Measurements from ENCODE around the gene CYB5R3.

The CYB5R3 gene

GRCh38 chr22:42602470-42602869 is 46.7 kb downstream of the CYB5R3 start:
- no peak for DNase-seq (ENCODE audit: low spot score)
- in situ Hi-C loops (cut with MboI; ENCODE audit: low sequenced_read_pairs, unreplicated experiment) = no loop called here
- TF ChIP-seq, protein P1, sequence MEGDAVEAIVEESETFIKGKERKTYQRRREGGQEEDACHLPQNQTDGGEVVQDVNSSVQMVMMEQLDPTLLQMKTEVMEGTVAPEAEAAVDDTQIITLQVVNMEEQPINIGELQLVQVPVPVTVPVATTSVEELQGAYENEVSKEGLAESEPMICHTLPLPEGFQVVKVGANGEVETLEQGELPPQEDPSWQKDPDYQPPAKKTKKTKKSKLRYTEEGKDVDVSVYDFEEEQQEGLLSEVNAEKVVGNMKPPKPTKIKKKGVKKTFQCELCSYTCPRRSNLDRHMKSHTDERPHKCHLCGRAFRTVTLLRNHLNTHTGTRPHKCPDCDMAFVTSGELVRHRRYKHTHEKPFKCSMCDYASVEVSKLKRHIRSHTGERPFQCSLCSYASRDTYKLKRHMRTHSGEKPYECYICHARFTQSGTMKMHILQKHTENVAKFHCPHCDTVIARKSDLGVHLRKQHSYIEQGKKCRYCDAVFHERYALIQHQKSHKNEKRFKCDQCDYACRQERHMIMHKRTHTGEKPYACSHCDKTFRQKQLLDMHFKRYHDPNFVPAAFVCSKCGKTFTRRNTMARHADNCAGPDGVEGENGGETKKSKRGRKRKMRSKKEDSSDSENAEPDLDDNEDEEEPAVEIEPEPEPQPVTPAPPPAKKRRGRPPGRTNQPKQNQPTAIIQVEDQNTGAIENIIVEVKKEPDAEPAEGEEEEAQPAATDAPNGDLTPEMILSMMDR (IDR thresholded peaks at IDR 0.05; ENCODE audit: borderline replicate concordance, control extremely low read depth, extremely low read depth, insufficient read depth, missing control alignments) = no peak

DNA sequence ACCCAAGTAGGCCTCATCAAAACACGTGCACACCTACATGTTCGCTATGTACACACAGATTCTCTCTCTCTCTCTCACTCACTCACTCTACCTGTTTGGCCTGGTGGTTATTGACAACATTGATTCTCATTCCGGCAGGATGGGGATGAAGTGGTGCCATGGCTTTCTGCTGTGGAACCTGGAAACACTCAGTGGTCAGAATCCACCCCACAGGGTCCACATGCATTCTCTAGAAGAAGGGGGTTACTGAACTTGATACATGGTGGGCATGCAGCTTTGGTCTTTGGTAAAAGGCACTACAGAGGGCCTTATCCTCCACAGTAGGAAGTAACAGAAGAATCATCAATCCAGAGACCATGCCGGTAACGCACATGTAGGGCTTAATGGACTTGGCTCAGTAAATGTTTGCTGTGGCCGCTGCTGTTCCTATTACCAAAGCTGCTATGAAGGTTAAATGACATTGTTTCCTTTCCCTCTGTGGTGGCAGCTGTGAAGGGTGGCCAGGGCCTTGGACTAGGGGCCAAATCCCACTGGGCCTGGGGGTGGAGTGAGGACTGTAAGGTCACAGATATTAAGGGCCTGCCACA is 47.2 kb downstream of the CYB5R3 start:
- no peak for DNase-seq (ENCODE audit: low spot score)
- in situ Hi-C loops (cut with MboI; ENCODE audit: low sequenced_read_pairs, unreplicated experiment) = no loop called here
- TF ChIP-seq, protein P1 (IDR thresholded peaks at IDR 0.05; ENCODE audit: borderline replicate concordance, control extremely low read depth, extremely low read depth, insufficient read depth, missing control alignments) = no peak

DNA sequence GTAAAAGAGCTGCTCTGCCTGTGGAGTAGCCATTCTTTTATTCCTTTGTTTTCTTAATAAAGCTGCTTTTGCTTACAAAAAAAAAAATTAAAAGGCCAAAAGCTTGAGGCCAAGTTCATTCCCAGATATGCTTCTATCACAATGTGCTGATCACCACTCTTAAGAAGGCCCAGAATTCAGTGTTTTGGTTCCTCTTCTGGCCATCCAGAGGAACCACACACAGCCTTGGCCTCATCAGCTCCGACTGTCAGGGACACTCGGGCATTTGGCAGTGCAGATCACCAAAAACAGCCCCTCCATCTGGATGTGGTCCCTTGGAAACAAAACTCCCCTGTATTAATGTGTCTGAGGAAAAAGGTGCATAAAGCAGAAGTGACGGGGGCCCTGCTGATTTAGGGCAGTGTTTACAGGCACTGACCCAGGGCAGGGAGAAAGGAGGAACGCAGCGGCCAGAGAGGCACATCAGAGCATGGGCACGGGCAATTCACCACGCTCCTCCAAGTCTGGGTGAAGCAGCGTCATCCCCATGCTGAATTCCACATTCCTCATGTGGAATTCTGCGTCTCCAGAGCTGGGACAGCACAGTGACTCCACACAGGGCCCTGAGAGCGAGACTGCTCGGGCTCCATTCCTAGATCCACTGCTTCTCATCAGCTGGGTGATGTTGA is 52.2 kb downstream of the CYB5R3 start:
- TF ChIP-seq, protein P1 (IDR thresholded peaks at IDR 0.05; ENCODE audit: borderline replicate concordance, control extremely low read depth, extremely low read depth, insufficient read depth, missing control alignments) = no peak
- in situ Hi-C loops (cut with MboI; ENCODE audit: low sequenced_read_pairs, unreplicated experiment) = no loop called here
- no peak for DNase-seq (ENCODE audit: low spot score)

GRCh38 chr22:42596336-42596735 is 52.9 kb downstream of the CYB5R3 start:
- TF ChIP-seq, protein P1 (IDR thresholded peaks at IDR 0.05; ENCODE audit: borderline replicate concordance, control extremely low read depth, extremely low read depth, insufficient read depth, missing control alignments) = no peak
- DNase-seq (ENCODE audit: low spot score) = no peak

GRCh38 chr22:42595434-42595833 is 53.8 kb downstream of the CYB5R3 start:
- in situ Hi-C loops (cut with MboI; ENCODE audit: low sequenced_read_pairs, unreplicated experiment) = no loop called here

More at GRCh38 chr22:42596336-42596735, 52.9 kb downstream of the CYB5R3 start:
- in situ Hi-C loops (cut with MboI; ENCODE audit: low sequenced_read_pairs, unreplicated experiment) = no loop called here

GRCh38 chr22:42591987-42592386 is 57.2 kb downstream of the CYB5R3 start:
- in situ Hi-C loops (cut with MboI; ENCODE audit: low sequenced_read_pairs, unreplicated experiment) = no loop called here
- TF ChIP-seq, protein P1 (IDR thresholded peaks at IDR 0.05; ENCODE audit: borderline replicate concordance, control extremely low read depth, extremely low read depth, insufficient read depth, missing control alignments) = no peak
- no peak for DNase-seq (ENCODE audit: low spot score)

More at GRCh38 chr22:42595434-42595833, 53.8 kb downstream of the CYB5R3 start:
- TF ChIP-seq, protein P1 (IDR thresholded peaks at IDR 0.05; ENCODE audit: borderline replicate concordance, control extremely low read depth, extremely low read depth, insufficient read depth, missing control alignments) = no peak
- no peak for DNase-seq (ENCODE audit: low spot score)

Measured in GM13976 (cell line).